Right lobe of liver (tissue), 6 donors: ENCODE data around the gene RPL36A. TPM values are rescaled to one million over a fixed set of nuclear protein-coding genes. Genes with fewer than 3 reads are reported as not detected.
A peak's percentile ranks its signal among the peaks of the same experiment; 100 is the strongest.

Experiments used
- ATAC-seq, 4 donors: fragments of 200-7000 bp; cut with Tn5 transposase; one replicate each; pipeline ENCODE4 v1.9.1; 2020; ENCODE audit warnings: mild to moderate bottlenecking in 4 of 4, moderate library complexity in 4 of 4
- DNase-seq, 3 donors: peaks; one replicate each; pipeline ENCODE4 v3.0.0-alpha.2; 2020
- H3K27ac ChIP-seq, 3 donors: fragments of 200-600 bp; one replicate each; pipeline ENCODE4 v1.8.0; 2022
- H3K27me3 ChIP-seq, 2 donors: fragments of 200-600 bp; one replicate each; pipeline ENCODE4 v1.8.0; 2022
- H3K36me3 ChIP-seq, 4 donors: fragments of 200-600 bp; sonication (generic) in 1 of 4; one replicate each; pipeline versions ENCODE4 v1.5.1 to v1.8.0; 2017 to 2022; ENCODE audit warnings: control low read depth in 1 of 4
- H3K4me1 ChIP-seq, 4 donors: fragments of 200-600 bp; sonication (generic) in 1 of 4; one replicate each; pipeline versions ENCODE4 v1.5.1 to v1.8.0; 2017 to 2022; ENCODE audit warnings: control low read depth in 1 of 4
- H3K4me3 ChIP-seq, 3 donors: fragments of 200-600 bp; one replicate each; pipeline ENCODE4 v1.8.0; 2022
- H3K9me3 ChIP-seq, 4 donors: fragments of 200-600 bp; sonication (generic) in 1 of 4; one replicate each; pipeline versions ENCODE4 v1.5.1 to v1.8.0; 2017 to 2022; ENCODE audit warnings: control low read depth in 1 of 4
- CTCF ChIP-seq, 4 donors: fragments of 200-600 bp in 3 of 4; fragments of 450-650 bp in 1 of 4; IDR thresholded peaks; one replicate each; pipeline versions ENCODE4 v1.5.1 to v1.8.0; 2016 to 2022; ENCODE audit warnings: antibody characterized with exemption in 4 of 4, mild to moderate bottlenecking in 2 of 4
- POLR2A ChIP-seq: fragments of 450-650 bp; IDR thresholded peaks from one replicate; pipeline ENCODE4 v1.6.1; 2017; ENCODE audit warnings: antibody characterized with exemption, mild to moderate bottlenecking
- WGBS: methylation state at CpG from one replicate; pipeline ENCODE4 v1.1.6; 2018; ENCODE audit warnings: low coverage, low lambda C conversion rate; ENCODE audit not compliant: insufficient coverage; ENCODE audit errors: missing lambda C conversion rate; 5-methylcytosine and 5-hydroxymethylcytosine counted together
- intact Hi-C, 2 donors: fragments of 100-400 bp; cut with DNase I; formaldehyde crosslinking; loops; one replicate each; pipeline versions ENCODE4 v1.11.2 to v1.14.1; 2022
- total RNA-seq, 6 experiments: library from RNA; depleted of rRNA in 2 of 6; stranded (reverse); fragments of >200 nt in 2 of 6; fragmentation: NEBNext Ultra II Directional in 3 of 6; extraction: Animal tissue kit (Norgen Biotek cat#: 25700) in 3 of 6; gene quantifications; one replicate each; pipeline versions ENCODE4 v1.1.0 to v1.2.4, GENCODE V29; 2016 to 2023
- donor health status: DM: no; HTN: yes; CAD: no.
- donor health status: DM: no; HTN: no; CAD: no.
- donor health status: DM: no; HTN: no; CAD: no.
- donor health status: DM: no; HTN: yes; CAD: no.
- donor health status: DM: no; HTN: yes; CAD: no.

The RPL36A gene
- total RNA-seq, 6 experiments from 2014 or later = 30.5 to 1,059 (median 46.3) TPM

- H3K27me3 ChIP-seq = no peaks in the 10 kb centered on the region
- 20% methylated on average over 13 of the region's 15 CpGs for WGBS
- peaks cover 0 to 9% (median 0%) of the 10 kb centered on the region in 4 donors for H3K4me1 ChIP-seq
- H3K36me3 ChIP-seq = peaks cover 0 to 2% (median under 1%) of the 10 kb centered on the region in 4 donors
- DNase-seq = no peak
- peak; percentile 3 to 6 (median 4) for ATAC-seq
- H3K4me3 ChIP-seq = peak overlapping the region; percentile 37 to 65 (median 56)
- no peaks in the 10 kb centered on the region for H3K9me3 ChIP-seq
- no peak for TF ChIP-seq CTCF (IDR thresholded peaks at IDR 0.05)
- no peak for TF ChIP-seq POLR2A
- H3K27ac ChIP-seq = peak overlapping the region; percentile 66 to 80 (median 72)
- intact Hi-C loops = no loop called here
These were observed 16.4 kb downstream of the RPL36A start for GRCh38 chrX:101407167-101407747.

- peak within 1 kb of the TSS; percentile 38 to 65 (median 56) for H3K4me3 ChIP-seq
- H3K36me3 ChIP-seq = peaks cover 0 to 6% (median 3%) of the 10 kb centered on the region in 4 donors
- 28% methylated on average over 25 of the region's 47 CpGs for WGBS
- no peaks in the 10 kb centered on the region for H3K9me3 ChIP-seq
- intact Hi-C loops = no loop called here
- TF ChIP-seq POLR2A (peak; percentile 68), CTCF (IDR thresholded peaks at IDR 0.05) (no peak)
- no peaks in the 10 kb centered on the region for H3K27me3 ChIP-seq
- H3K4me1 ChIP-seq = peaks cover 0 to 9% (median 0%) of the 10 kb centered on the region in 4 donors
- DNase-seq (peak; percentile 81 to 91 (median 90)), ATAC-seq (peak; percentile 91 to 98 (median 94))
- peak within 1 kb of the TSS; percentile 91 to 95 (median 95) for H3K27ac ChIP-seq
These were observed 17.1 kb downstream of the RPL36A start, which contains the start of the genes GLA and HNRNPH2 for GRCh38 chrX:101407748-101408531. GLA (minus strand) TSS chrX:101407925; CDS start chrX:101407903, 22 bp downstream. HNRNPH2 (plus strand) TSS chrX:101408222; CDS start chrX:101411989, 3,767 bp downstream.

GRCh38 chrX:101408532-101408841, 17.7 kb downstream of the RPL36A start:
- 35% methylated on average over 8 of the region's 8 CpGs for WGBS
- intact Hi-C loops = no loop called here
- peak; percentile 25 to 46 (median 38) for ATAC-seq
- H3K9me3 ChIP-seq = no peaks in the 10 kb centered on the region
- peak overlapping the region; percentile 38 to 65 (median 56) for H3K4me3 ChIP-seq
- peak overlapping the region; percentile 91 to 95 (median 95) for H3K27ac ChIP-seq
- no peak for TF ChIP-seq CTCF (IDR thresholded peaks at IDR 0.05)
- TF ChIP-seq POLR2A = no peak
- peaks cover 0 to 8% (median 3%) of the 10 kb centered on the region in 4 donors for H3K36me3 ChIP-seq
- peaks cover 0 to 9% (median 0%) of the 10 kb centered on the region in 4 donors for H3K4me1 ChIP-seq
- DNase-seq = no peak
- H3K27me3 ChIP-seq = no peaks in the 10 kb centered on the region

- DNase-seq = no peak
- peak overlapping the region; percentile 38 to 65 (median 56) for H3K4me3 ChIP-seq
- intact Hi-C loops = no loop called here
- peaks cover 0 to 10% (median 3%) of the 10 kb centered on the region in 4 donors for H3K36me3 ChIP-seq
- no peak for ATAC-seq
- H3K27ac ChIP-seq = peak overlapping the region; percentile 91 to 95 (median 95)
- TF ChIP-seq POLR2A (no peak), CTCF (IDR thresholded peaks at IDR 0.05) (no peak)
- peaks cover 0 to 9% (median 0%) of the 10 kb centered on the region in 4 donors for H3K4me1 ChIP-seq
- 26% methylated on average over 6 of the region's 6 CpGs for WGBS
- no peaks in the 10 kb centered on the region for H3K27me3 ChIP-seq
- H3K9me3 ChIP-seq = no peaks in the 10 kb centered on the region
These were observed 18.2 kb downstream of the RPL36A start for GRCh38 chrX:101409043-101409442.
